Muscle of leg (tissue), 11 donors: Measurements from ENCODE around the gene KRTAP10-3. TPM values are rescaled to one million over a fixed set of nuclear protein-coding genes. Genes with fewer than 3 reads are reported as not detected.

Experiments
- DNase-seq: peaks from one replicate; pipeline ENCODE4 v3.0.0; 2013
- H3K27ac ChIP-seq: one replicate; pipeline ENCODE4 v1.5.1; 2013; ENCODE audit warnings: mild to moderate bottlenecking, low read length, control low read depth
- H3K27me3 ChIP-seq: one replicate; pipeline ENCODE4 v1.6.1; 2013; ENCODE audit warnings: low read length; ENCODE audit not compliant: control insufficient read depth, insufficient read depth
- H3K36me3 ChIP-seq: one replicate; pipeline ENCODE4 v1.6.1; 2013; ENCODE audit warnings: low read length; ENCODE audit not compliant: control insufficient read depth, insufficient read depth
- H3K4me1 ChIP-seq: one replicate; pipeline ENCODE4 v1.6.1; 2013; ENCODE audit warnings: low read length; ENCODE audit not compliant: control insufficient read depth, insufficient read depth
- H3K4me3 ChIP-seq: one replicate; pipeline ENCODE4 v1.5.1; 2013; ENCODE audit warnings: low read length, control low read depth
- H3K9me3 ChIP-seq: replicated peaks from 2 replicates; pipeline ENCODE4 v1.6.1; 2013; ENCODE audit warnings: low read depth, low read length; ENCODE audit not compliant: control insufficient read depth
- WGBS: methylation state at CpG from one replicate; pipeline ENCODE4 v1.1.5; 2013; ENCODE audit warnings: missing lambda C conversion rate; ENCODE audit not compliant: insufficient coverage; 5-methylcytosine and 5-hydroxymethylcytosine counted together
- polyA plus RNA-seq, 8 donors: library from polyadenylated mRNA; unstranded; fragments of 120-200 nt; gene quantifications; one replicate each; pipeline versions ENCODE4 v1.2.1 to v1.2.3, GENCODE V29; 2013; ENCODE audit warnings: inconsistent platforms in 1 of 8, low replicate concordance in 1 of 8; ENCODE audit not compliant: insufficient read length in 8 of 8, insufficient read depth in 1 of 8
- total RNA-seq: library from RNA; stranded (reverse); fragments of 120-200 nt; gene quantifications from one replicate; pipeline ENCODE4 v1.2.4, GENCODE V29; 2013

Gene KRTAP10-3
- total and polyA plus RNA-seq, 9 donors: not detected

DNA sequence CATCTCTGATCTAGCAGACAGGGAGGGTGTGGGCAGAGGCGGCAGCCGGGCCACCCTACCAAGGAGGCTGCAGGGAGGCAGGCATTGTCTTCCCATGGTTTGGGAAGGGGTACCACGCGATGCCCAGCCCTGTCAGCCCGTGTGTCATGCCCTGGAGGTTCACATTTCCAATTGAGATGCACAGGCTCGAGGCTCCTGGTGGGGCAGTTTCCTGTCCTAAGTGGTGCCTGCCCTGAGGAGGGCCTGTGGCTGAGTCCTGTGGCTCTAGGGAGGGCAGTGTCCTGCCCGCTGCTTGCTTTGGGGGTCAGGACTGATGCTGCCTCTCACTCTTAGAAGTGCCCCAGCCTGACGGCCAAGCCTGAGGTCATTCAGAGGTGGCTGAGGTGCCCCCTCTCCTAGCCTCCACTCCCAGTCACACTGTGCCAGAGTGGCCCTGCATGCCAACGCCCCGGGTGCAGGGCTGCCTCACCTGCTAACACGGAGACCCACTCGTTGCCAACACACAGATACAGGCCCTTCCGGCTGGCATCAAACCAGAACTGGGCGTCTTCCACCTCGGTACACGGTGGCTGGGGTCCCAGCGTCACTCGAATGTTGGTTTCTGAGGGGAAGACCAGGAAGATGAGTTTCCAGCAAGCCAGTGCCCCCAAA, 30.5 kb downstream of the KRTAP10-3 start:
- WGBS: 86% methylated on average over 18 of the region's 18 CpGs
- peaks cover 10% of the 10 kb centered on the region for H3K4me1 ChIP-seq

DNA sequence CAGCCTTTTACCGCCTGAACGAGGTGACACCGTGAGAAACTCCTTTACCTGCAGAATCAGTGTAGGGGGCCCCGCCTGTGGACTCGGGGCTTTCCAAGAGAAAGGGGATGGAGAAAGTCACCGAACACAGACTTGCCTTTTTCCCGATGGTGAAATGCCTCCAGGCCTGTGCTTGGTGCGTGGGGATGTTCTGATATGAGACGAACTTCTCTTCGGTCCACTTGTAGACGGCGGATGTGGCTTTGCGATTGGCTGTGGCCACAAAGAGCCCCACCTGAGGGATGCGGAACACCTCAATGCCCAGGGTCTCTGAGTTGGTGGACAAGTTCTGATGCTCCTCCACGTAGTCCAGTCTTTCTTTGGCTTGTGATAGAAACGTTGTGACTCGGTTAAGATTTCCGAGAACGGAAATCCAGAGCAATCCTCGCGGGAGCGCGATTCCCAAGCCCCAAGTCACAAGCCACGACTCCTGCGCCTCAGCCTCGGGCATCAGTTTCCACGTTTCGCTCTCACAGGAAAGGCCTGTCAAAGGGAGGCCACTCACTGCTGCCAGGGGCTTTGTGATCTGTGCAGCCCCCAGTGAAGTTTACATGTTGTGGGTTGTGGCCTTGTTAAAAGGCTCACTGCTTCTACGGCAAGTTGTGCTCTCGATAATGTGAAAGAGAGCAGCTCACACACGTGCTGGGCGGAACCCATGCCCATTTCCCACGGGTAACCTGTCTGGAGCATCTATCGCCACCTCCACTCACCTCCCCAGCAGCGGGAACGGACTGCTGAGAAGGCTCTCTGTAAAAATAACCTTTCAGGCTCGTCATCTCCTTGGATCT, 31.2 kb downstream of the KRTAP10-3 start:
- 84% methylated on average over 31 of the region's 37 CpGs for whole genome bisulfite sequencing
- no peak overlapping the region for H3K4me3 ChIP-seq
- no peak for DNase-seq
- peaks cover 4% of the 10 kb centered on the region for H3K9me3 ChIP-seq
- no peaks in the 10 kb centered on the region for H3K36me3 ChIP-seq
- peaks cover 2% of the 10 kb centered on the region for H3K27me3 ChIP-seq
- no peak overlapping the region for H3K27ac ChIP-seq
- peaks cover 10% of the 10 kb centered on the region for H3K4me1 ChIP-seq

More for the DNA sequence above, 30.5 kb downstream of the KRTAP10-3 start:
- Histone ChIP-seq H3K27me3 (peaks cover 2% of the 10 kb centered on the region), H3K27ac (no peak overlapping the region), H3K4me3 (no peak overlapping the region), H3K36me3 (no peaks in the 10 kb centered on the region), H3K9me3 (peaks cover 4% of the 10 kb centered on the region)
- DNase-seq: no peak

DNA sequence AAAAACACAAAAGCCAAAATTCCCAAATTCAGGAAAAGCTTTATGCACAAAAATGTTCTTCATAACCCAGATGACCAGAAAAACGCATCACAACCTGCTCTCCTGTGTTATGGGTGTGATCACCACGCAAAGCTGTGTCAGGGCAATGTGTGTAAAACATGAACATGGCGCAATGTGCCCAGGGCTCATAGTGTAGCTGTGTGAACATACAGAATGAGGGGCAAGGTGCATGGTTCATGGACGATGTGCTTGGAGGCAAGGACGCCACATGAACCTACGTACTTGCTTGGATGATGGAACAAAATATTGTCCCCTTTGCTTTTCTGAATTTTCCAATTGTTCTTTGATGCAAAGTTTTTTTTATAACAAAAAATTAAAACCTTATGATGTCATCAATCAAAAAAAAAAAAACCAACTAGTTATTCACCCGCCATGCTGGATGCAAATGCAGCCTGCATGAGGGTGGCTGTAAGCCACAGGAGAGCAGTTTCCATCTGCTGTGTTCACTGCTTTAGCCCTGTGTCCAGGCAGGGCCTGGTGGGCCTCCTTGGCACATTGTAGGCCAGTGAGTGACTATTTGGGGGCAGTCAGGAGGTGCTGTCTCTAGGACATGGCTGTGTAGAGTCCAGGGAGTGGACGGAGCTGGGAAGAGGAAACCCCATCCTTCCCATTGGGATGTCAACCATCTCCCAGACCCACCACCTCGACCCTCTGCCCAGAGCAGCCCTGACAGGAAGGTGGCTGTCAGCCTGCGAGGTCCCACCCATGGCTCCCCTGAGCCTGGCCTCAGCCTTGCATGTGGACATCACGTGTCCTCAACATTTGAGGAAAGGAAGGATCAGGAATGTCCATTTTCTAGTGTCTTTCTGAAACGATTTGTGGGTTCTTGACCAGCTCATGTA, 32.2 kb downstream of the KRTAP10-3 start:
- Histone ChIP-seq H3K4me3 (no peak overlapping the region), H3K27ac (no peak overlapping the region), H3K4me1 (peaks cover 3% of the 10 kb centered on the region), H3K9me3 (peaks cover 4% of the 10 kb centered on the region), H3K36me3 (no peaks in the 10 kb centered on the region), H3K27me3 (peaks cover 2% of the 10 kb centered on the region)
- DNase-seq: no peak
- 77% methylated on average over 6 of the region's 12 CpGs for WGBS

DNA sequence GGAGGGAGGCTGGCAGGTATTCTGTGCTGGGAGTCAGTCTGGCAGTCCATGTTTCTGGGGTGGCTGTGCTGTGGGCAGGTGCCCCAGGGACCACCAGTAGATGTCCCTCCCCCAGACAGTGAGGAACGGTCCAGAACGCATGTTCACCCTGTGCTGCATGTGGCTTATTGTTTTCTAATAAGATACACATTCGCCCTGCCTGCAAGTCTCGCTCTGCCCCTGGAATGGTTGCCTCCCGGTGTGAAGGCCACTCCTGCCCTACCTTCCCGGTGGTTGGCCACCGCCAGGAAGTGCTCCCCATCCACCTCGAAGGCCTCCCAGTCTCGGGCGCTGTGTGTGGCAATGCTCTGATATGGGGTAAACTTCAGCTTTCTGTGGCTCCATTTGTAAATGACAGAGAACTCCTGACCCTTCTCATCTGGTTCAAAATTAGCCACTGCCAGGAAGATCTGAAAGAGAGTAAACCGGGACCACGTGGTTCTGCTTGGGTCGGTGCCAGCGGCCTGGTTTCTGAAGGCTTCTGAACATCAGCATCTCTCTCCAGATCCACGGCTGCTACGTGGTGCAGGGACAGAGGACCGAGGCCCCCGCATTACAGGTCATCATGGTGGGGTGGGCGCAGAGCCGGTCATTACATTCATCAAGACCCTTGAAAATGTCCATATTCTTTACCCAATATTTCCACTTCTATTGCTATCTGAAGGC, 33.1 kb downstream of the KRTAP10-3 start:
- H3K27me3 ChIP-seq: no peaks in the 10 kb centered on the region
- H3K27ac ChIP-seq: no peak overlapping the region
- H3K9me3 ChIP-seq: peaks cover 4% of the 10 kb centered on the region
- DNase-seq: no peak
- peaks cover 3% of the 10 kb centered on the region for H3K4me1 ChIP-seq
- no peak overlapping the region for H3K4me3 ChIP-seq
- H3K36me3 ChIP-seq: no peaks in the 10 kb centered on the region
- 82% methylated on average over 16 of the region's 20 CpGs for WGBS

DNA sequence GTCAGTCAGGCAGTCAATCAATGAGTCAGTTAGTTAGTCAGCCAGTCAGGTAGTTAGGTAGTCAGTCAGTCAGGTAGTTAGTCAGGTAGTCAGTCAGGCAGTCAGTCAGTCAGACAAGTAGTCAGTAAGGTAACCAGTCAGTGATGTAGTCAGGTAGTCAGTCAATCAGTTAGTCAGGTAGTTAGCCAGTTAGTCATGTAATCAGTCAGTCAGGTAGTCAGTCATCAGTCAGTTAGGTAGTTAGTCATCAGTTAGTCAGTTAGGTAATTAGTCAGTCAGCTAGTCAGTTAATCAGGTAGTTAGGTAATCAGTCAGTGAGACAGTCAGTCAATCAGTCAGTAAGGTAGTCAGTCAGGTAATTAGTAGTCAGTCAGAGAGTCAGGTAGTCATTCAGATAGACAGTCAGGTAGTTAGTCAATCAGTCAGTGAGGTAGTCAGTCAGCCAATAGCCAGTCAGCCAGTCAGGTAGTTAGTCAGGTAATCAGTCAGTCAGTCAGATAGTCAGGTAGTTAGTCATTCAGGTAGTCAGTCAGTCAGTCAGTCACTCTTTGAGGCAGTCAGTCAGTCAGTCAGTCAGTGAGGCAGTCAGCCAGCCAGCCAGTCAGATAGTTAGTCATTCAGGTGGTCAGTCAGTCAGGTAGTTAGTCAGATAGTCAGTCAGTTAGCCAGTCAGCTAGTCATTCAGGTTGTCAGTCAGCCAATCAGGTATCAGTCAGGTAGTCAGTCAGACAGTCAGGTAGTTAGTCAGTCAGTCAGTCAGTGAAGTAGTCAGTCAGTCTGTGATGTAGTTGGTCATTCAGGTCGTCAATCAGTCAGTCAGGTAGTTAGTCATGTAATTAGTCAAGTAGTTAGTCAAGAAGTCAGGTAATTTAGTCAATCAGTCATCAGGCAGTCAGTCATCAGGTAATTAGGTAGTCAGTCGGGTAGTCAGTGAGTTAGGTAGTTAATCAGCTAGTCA, 33.9 kb downstream of the KRTAP10-3 start:
- Histone ChIP-seq H3K4me1 (peaks cover 3% of the 10 kb centered on the region), H3K9me3 (peaks cover 4% of the 10 kb centered on the region), H3K4me3 (no peak overlapping the region), H3K36me3 (no peaks in the 10 kb centered on the region), H3K27me3 (peaks cover 3% of the 10 kb centered on the region), H3K27ac (no peak overlapping the region)
- DNase-seq: no peak
- 70% methylated on average over 2 of the region's 2 CpGs for WGBS

DNA sequence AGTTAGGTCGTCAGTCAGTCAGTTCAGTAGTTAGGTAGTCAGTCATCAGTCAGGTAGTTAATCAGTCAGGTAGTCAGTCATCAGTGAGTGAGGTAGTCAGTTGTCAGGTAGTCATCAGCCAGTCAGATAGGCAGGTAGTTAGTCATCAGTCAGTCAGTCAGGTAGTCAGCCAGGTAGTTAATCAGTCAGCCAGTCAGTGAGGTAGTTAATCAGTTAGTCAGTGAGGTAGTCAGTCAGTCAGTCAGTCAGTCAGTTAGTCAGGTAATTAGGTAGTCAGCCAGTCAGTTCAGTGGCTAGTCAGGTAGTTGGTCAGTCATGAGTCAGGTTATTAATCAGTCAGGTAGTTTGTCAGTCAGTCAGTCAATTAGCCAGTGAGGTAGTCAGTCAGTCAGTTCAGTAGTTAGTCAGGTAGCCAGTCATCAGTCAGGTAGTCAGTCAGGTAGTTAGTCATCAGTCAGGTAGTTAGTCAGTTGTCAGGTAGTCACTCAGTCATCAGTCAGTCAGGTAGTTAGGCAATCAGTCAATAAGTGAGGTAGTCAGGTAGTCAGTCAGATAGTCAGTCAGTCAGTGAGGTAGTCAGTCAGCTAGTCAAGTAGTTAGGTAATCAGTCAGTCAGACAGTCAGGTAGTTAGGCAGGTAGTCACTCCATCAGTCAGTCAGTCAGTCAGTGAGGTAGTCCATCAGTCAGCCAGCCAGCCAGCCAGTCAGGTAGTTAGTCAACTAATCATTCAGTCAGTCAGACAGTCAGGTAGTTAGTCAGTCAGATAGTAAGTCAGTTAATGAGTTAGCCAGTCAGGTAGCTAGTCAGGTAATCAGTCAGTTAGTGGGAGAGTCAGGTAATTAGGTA, 34.8 kb downstream of the KRTAP10-3 start:
- Histone ChIP-seq H3K36me3 (no peaks in the 10 kb centered on the region), H3K4me3 (no peak overlapping the region), H3K27ac (no peak overlapping the region), H3K4me1 (peaks cover 3% of the 10 kb centered on the region), H3K27me3 (peaks cover 3% of the 10 kb centered on the region), H3K9me3 (peaks cover 4% of the 10 kb centered on the region)
- no peak for DNase-seq
- WGBS: 86% methylated on average over 1 of the region's 1 CpG

DNA sequence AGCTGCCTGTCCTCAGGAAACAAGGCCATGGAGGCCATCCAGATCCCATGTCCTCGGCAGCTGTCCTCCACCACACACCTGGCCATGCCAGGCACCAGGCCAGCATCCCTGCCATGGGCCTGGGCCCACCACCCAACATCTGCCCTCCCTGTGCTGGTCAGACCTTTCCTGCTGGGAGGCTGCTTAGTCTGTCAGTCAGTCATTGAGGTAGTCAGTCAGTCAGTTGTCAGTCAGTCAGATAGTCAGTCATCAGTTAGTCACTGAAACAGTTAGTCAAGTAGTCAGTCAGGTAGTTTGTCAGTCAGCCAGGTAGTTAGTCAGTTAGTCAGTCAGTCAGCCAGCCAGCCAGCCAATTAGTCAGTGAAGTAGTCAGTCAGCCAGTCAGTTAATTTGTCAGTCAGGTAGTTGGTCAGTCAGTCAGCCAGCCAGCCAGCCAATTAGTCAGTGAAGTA, 35.8 kb downstream of the KRTAP10-3 start:
- H3K4me1 ChIP-seq: peaks cover 3% of the 10 kb centered on the region

DNA sequence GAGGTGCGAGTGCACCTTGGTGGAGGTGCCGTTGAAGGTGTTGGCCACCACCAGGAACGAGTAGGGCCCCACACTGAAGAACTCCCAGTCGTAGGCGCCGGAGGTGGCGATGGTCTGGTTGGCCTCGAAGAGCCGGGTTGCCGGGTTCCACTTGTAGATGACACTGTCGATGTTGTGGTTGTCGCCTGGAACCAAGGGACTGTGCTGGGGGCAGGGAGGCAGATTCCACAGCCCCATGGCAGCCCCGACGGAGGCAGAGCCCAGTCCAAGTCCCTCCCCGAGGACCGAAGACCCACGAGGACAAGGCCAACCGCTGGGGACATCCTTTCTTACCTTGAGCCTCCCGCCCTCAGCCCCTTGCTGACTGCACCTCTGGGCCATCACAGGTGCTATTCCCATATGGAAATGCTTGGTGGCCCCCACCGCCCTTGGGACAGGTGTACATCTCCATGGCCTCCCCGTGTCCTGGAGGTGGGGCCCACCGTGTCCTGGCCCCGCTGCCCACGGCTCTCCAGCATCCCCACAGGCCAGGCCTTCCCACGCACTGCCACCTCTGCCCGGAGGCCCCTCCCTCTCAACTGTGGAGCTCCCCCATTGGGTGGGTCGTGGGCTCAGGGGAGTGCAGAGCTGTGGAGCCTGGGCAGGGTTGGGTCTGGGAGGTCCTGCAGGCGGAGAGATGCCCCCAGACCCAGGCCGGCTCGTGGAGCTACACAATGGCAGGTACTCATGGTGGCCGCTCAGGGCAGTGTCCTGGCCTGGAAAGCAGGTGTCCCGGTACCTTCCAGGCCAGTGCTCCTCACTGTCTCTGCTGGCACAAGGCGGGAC, 36.5 kb downstream of the KRTAP10-3 start:
- 87% methylated on average over 29 of the region's 33 CpGs for WGBS
- H3K36me3 ChIP-seq: no peaks in the 10 kb centered on the region
- no peak for DNase-seq

More for the DNA sequence above, 35.8 kb downstream of the KRTAP10-3 start:
- Histone ChIP-seq H3K9me3 (peaks cover 4% of the 10 kb centered on the region), H3K4me3 (no peak overlapping the region), H3K27ac (no peak overlapping the region), H3K27me3 (peaks cover 3% of the 10 kb centered on the region), H3K36me3 (no peaks in the 10 kb centered on the region)
- 80% methylated on average over 1 of the region's 1 CpG for WGBS
- no peak for DNase-seq

More for the DNA sequence above, 36.5 kb downstream of the KRTAP10-3 start:
- Histone ChIP-seq H3K27me3 (peaks cover 3% of the 10 kb centered on the region), H3K9me3 (peaks cover 4% of the 10 kb centered on the region), H3K4me3 (no peak overlapping the region), H3K4me1 (peaks cover 3% of the 10 kb centered on the region), H3K27ac (no peak overlapping the region)
